Measurements from ENCODE around the gene PRKAG3.

PRKAG3 gene

DNA sequence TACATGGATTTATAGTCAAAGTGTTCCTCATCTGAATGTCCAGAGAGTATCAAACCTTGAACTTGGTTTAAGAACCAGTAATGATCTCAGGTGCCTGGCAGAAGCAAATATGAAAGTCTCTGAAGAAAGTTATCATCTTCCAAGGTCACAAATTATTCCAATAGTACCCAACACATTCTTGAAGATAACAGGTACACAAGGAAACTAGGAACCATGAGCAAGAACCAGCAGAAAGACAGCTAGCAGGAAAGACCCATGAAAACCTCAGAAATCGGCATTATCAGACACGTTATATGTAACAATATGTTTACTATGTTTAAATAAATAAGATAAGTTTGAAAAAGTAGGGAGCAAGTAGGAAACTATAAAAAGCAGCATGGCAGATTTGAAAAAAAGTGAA, 5.9 kb upstream of the PRKAG3 start:
- H3K27me3 Mint-ChIP-seq = peaks cover 38% of the 10 kb centered on the region
- no peaks in the 10 kb centered on the region for H3K4me1 Mint-ChIP-seq (ENCODE audit: low read depth)
- H3K36me3 Mint-ChIP-seq = peaks cover 2% of the 10 kb centered on the region
- peaks cover 13% of the 10 kb centered on the region for H3K9me3 Mint-ChIP-seq (ENCODE audit: low read depth)
- no peak overlapping the region for H3K27ac Mint-ChIP-seq
- H3K4me3 Mint-ChIP-seq = no peak overlapping the region

DNA sequence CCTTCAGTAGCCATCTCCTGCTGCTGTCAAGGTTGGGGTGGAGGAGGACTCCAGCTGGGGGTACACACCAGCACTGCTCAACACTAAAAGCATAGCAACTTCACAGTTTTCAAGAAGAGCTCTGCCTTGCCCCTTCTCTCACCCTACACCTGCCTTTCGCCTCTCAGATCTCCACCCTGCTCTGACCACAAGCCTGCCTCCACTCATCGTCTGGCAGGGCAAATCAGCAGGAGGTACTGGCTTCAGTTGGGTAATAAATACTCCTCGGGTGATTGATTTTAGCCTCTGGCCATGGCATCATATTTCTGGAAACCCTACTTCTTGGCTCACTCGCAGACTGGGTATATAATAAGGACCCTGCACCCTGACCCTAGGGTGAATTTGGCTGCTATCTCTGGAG, 3.1 kb upstream of the PRKAG3 start:
- H3K27me3 Mint-ChIP-seq = peaks cover 41% of the 10 kb centered on the region
- no peaks in the 10 kb centered on the region for H3K4me1 Mint-ChIP-seq (ENCODE audit: low read depth)
- H3K36me3 Mint-ChIP-seq = peaks cover 2% of the 10 kb centered on the region
- H3K9me3 Mint-ChIP-seq (ENCODE audit: low read depth) = peaks cover 13% of the 10 kb centered on the region
- H3K4me3 Mint-ChIP-seq = no peak overlapping the region
- H3K27ac Mint-ChIP-seq = no peak overlapping the region

DNA sequence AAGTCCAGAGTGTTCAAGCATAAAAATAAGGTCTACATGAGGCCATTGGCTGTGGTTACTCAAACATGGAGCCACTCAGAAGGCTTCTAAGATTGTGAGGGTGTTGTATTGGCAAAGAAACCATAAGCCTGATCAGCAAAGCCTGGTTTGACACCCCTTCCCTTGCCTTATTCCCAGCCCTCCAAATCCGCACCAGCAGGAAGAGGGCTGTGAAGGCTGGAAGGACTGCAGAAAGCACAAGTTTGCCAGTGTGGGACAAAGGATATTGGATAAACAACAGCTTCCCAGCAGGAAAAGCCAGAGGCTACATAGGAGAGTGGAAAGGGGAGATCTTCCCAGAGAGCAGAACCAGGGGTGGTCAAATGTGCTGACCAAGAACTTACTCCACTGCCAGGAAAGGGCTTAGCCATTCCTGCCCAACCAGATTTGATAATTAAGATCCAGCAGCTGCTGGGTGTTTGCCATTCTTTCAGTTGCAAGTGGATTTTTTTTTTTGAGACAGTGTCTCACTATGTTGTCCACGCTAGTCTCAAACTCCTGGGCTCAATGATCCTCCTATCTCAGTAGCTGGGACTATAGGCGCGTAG, 1.5 kb upstream of the PRKAG3 start:
- Mint-ChIP-seq H3K27me3 (peaks cover 33% of the 10 kb centered on the region), H3K4me1 (ENCODE audit: low read depth) (no peaks in the 10 kb centered on the region), H3K4me3 (no peak overlapping the region), H3K36me3 (no peaks in the 10 kb centered on the region), H3K27ac (no peak overlapping the region), H3K9me3 (ENCODE audit: low read depth) (peaks cover 13% of the 10 kb centered on the region)

DNA sequence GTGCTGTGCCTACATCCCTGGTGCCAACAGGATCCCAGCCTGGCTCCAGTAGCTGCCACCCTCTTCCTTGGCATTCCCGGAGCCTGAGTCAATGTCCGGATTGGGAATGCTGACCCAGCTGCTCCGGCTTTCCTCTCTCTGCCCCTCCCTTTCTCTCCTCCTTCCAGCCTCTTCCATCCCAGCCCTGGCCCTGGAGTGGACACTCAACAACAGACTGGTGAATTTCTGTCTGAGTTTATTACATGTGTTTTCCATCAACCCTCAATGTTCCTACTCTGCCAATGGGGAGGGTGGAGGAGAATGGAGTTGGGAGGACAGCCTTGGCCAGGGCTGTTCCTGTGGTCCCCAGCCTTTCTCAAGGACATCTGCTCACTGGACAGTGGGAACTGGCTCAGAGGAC, 917 bp upstream of the PRKAG3 start:
- Mint-ChIP-seq H3K4me3 (no peak overlapping the region), H3K27ac (no peak overlapping the region), H3K27me3 (peaks cover 30% of the 10 kb centered on the region), H3K9me3 (ENCODE audit: low read depth) (peaks cover 7% of the 10 kb centered on the region), H3K4me1 (ENCODE audit: low read depth) (no peaks in the 10 kb centered on the region), H3K36me3 (no peaks in the 10 kb centered on the region)

DNA sequence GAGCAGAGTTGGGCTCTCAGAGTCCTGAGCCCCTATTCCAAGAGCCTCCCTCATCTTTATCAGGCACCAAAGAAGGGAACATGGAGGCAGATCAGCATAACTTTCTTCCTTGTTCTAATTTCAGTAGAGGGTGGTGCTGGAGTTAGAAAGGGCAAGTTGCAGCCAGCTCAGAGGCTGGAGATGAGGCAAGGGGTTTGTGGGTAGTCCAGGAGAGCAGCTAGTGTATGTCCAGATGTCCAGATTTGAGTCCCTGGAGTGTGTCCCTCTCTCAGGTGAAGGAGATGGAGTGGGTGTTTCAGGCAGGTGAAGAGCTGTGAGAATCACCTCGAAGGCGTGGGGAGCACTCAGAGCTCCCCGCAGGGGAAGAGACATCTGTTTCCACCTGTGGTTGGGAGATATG, 478 bp upstream of the PRKAG3 start:
- Mint-ChIP-seq H3K9me3 (ENCODE audit: low read depth) (peaks cover 3% of the 10 kb centered on the region), H3K36me3 (no peaks in the 10 kb centered on the region), H3K27ac (no peak overlapping the region), H3K4me3 (no peak overlapping the region), H3K27me3 (peaks cover 26% of the 10 kb centered on the region), H3K4me1 (ENCODE audit: low read depth) (no peaks in the 10 kb centered on the region)

DNA sequence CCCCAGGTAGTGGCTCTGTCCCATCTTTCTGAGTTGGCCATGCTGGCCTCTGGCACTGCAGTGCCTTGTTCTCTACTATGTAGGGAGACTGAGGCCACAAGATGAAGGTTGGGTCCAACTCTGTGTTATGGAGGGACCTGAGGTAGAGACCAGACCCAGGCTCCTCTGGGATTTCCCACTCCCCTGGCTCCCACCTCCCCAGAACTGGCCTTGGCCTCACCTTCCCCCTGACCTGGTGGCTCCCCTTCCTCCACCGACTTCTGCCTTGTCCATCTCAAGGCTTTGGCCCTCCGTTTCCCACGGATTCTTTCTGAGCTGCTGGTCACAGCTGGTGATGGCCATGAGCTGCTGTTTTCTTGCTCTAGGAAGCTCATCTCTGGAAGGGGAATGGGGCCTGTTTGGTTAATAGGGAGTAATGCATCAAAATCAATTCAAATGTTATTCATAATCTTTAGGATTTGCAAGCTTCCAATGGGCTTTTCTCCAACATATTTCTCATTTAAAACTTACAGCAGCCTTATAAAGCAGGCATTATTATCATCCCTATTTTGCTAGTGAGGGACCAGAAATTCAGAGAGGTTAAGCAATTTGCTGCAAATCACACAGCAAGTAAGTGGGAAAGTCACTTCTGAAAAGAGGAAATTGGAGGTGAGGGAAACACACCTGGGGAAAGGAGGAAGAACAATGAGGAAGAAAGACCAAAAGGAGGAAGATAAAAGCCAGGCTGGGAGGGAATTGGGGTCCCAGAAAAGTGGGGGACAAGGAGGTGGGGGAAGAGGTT, 887 bp downstream of the PRKAG3 start:
- Mint-ChIP-seq H3K4me1 (ENCODE audit: low read depth) (no peaks in the 10 kb centered on the region), H3K4me3 (no peak overlapping the region), H3K9me3 (ENCODE audit: low read depth) (no peaks in the 10 kb centered on the region), H3K36me3 (no peaks in the 10 kb centered on the region), H3K27ac (no peak overlapping the region), H3K27me3 (peaks cover 22% of the 10 kb centered on the region)

DNA sequence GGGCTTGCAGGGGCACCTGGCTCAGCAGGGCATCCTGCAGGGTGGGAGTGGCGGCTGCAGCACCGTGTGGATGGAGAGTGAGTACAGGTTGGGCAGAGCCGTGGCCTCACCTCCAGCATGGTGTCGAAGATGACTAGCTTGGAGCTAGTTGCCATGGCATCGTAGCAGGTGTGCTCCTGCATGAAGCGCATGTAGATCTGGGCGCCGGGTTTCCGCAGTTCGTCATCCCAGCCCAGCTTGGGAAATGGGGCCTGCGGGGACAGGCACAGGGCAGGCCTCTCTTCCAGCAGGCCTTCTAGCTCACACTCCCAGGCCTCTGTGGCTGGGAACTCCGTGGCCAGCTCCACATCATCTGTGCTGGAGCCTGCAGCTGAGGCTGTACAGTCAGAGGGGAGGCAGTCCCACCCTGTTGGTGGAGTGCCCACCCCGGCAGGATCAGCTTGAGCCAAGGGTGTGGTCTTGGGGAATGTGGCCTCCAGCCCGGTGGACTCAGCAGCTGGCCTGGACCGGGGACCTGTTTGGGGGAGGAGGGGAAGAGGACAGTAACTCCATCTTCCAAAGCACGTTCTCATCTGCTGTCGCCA, 1.6 kb downstream of the PRKAG3 start:
- H3K36me3 Mint-ChIP-seq = no peaks in the 10 kb centered on the region
- no peaks in the 10 kb centered on the region for H3K4me1 Mint-ChIP-seq (ENCODE audit: low read depth)
- peaks cover 21% of the 10 kb centered on the region for H3K27me3 Mint-ChIP-seq
- no peak overlapping the region for H3K4me3 Mint-ChIP-seq
- H3K9me3 Mint-ChIP-seq (ENCODE audit: low read depth) = no peaks in the 10 kb centered on the region
- no peak overlapping the region for H3K27ac Mint-ChIP-seq

DNA sequence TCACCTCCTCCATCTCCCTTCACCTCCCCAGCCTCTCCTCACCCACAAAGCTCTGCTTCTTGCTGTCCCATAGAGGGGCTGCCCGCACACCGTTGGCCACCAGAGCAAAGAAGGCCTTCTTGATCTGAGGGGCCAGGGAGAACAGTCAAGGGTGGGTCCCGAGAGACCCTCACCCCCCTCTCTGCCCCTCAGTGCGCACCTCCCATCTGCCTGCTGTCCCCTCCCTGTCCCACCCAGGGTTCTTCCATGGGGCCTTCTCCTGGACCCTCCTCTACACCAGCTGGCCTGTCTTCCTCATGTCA, 3.2 kb downstream of the PRKAG3 start:
- Mint-ChIP-seq H3K9me3 (ENCODE audit: low read depth) (no peaks in the 10 kb centered on the region), H3K4me1 (ENCODE audit: low read depth) (no peaks in the 10 kb centered on the region), H3K27ac (no peak overlapping the region), H3K36me3 (no peaks in the 10 kb centered on the region), H3K27me3 (peaks cover 14% of the 10 kb centered on the region), H3K4me3 (no peak overlapping the region)

DNA sequence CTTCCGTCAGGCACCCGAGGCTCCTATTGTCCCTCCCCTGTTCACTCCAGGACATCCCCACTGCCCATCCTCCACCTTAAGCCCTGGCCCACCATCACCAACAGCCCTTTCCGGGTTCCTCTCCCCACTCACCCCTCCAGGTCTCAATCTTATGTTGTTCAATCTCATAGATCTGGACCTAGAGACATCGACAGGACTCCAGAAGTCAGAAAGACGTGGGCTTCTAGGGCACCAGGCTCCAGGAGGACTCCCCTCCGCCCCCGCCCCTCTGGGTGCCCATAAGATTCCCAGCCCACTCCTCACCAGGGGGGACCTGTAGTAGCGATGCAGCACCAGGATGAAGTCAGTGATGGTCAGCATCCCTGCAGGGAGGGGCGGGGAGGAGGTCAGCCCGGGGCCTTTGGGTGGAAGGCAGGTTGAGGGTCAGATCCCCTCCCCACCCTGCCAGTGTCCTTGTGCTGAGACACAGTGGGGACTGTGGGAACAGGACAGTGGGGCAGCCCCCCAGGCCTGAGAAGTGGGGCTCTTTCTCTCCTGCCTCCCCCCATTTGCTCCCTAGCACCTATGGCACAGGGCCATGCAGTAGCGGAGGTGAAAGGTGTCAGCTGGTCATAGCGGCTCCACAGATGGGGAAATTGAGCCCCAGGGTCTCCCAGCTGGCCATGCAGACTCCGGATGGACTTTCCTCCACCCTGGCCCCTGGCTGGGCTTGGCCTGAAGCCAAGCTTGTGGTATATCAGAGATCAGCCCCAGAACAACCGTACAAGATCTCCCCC, 3.7 kb downstream of the PRKAG3 start:
- H3K4me3 Mint-ChIP-seq = no peak overlapping the region
- H3K27me3 Mint-ChIP-seq = peaks cover 14% of the 10 kb centered on the region

DNA sequence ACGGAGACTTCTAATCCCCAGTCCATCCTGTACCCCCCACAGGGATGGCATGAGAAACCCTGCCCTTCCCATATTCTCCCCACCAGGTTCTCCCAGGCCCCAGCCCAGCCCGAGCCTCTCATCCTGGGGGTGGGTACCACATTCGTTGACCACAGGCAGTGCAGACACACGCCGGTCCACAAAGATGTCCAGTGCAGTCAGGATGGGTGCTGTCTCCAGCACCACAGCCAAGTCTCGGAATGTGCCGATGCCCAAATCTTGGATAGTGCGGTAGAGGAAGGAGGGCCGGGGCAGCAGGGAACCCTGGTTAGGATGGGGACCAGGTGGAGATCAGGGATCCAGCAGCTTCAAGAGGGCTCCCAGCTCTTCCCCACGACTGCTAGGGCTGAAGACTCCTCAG, 4.8 kb downstream of the PRKAG3 start:
- H3K4me3 Mint-ChIP-seq = no peak overlapping the region
- H3K4me1 Mint-ChIP-seq (ENCODE audit: low read depth) = no peaks in the 10 kb centered on the region
- peaks cover 7% of the 10 kb centered on the region for H3K27me3 Mint-ChIP-seq
- H3K9me3 Mint-ChIP-seq (ENCODE audit: low read depth) = no peaks in the 10 kb centered on the region
- no peaks in the 10 kb centered on the region for H3K36me3 Mint-ChIP-seq
- H3K27ac Mint-ChIP-seq = no peak overlapping the region

More for the DNA sequence above, 3.7 kb downstream of the PRKAG3 start:
- Mint-ChIP-seq H3K36me3 (no peaks in the 10 kb centered on the region), H3K27ac (no peak overlapping the region), H3K4me1 (ENCODE audit: low read depth) (no peaks in the 10 kb centered on the region), H3K9me3 (ENCODE audit: low read depth) (no peaks in the 10 kb centered on the region)

DNA sequence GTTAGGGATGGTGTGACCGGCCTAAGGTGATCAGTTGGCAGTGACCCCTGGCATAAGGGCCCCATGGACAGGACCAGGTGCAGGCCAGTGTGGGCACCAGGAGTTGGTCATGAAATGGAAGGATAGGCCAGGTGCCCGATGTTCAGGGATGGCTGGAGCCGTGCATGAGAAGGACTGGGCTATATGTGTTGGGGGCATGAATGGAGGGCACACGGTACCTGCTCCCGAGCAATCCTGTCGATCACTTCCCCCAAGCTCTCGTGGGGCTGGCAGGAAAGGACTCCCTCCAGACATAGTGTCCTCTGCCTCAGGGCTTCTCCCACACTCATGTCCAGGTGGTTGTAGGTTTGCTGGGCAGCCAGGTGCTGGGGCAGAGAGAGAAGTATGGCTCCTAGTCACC, 7.6 kb downstream of the PRKAG3 start:
- Mint-ChIP-seq H3K36me3 (no peaks in the 10 kb centered on the region), H3K27me3 (peaks cover 5% of the 10 kb centered on the region), H3K4me3 (no peak overlapping the region), H3K27ac (no peak overlapping the region), H3K4me1 (ENCODE audit: low read depth) (no peaks in the 10 kb centered on the region), H3K9me3 (ENCODE audit: low read depth) (no peaks in the 10 kb centered on the region)

DNA sequence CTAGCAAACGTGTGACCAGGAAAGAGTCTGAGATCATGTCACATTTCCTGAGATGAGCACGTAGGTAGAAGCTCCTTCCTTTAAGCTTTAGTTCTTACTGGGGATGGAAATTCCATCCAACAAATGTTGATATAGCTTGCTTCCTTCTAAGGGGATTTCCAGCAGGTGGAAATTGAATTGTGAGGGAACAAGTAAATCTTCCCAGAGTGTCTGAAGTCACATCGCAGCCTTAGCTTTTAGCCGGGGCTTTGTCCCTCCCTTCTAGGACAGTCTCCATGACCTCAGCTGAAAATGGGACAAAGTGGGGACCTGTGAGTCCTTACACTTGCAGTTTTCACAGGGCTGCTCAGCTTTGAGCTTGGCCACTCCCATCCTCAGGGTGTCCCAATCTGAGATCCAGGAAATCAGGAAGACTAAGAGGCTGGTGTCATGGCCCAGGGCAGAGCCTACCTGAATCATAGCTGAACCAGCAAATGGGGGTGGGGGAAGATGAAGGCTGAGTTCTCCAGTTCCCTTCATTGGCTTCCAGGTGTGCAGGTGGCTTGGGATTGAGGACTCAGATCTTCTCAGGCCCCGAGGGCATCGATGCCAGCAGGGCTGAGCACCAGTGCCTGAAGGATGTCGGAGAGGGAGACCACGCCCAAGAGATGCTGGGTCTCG, 8.3 kb downstream of the PRKAG3 start:
- no peaks in the 10 kb centered on the region for H3K36me3 Mint-ChIP-seq
- no peak overlapping the region for H3K27ac Mint-ChIP-seq
- H3K9me3 Mint-ChIP-seq (ENCODE audit: low read depth) = no peaks in the 10 kb centered on the region
- H3K27me3 Mint-ChIP-seq = peaks cover 5% of the 10 kb centered on the region
- H3K4me1 Mint-ChIP-seq (ENCODE audit: low read depth) = no peaks in the 10 kb centered on the region
- H3K4me3 Mint-ChIP-seq = no peak overlapping the region

DNA sequence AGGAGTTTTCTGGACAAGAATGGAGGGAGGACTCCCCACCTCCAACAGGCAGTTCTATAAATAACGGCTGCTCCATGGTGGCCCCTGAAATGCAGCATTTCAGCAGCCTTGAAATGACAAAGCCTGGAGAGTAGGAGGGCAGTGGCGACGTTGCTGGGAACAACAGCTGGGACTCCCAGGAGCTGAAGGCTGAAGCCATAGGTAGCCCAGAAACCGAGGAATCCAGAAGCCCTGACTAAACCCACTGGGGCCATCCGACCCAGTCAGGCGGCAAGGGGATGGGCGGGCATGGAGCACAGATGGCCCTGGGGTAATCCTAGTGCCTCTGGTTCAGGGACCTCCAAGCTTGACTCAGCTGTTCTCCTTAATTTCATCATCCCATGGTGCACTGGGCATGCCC, 9.0 kb downstream of the PRKAG3 start:
- no peak overlapping the region for H3K4me3 Mint-ChIP-seq
- H3K36me3 Mint-ChIP-seq = no peaks in the 10 kb centered on the region
- H3K27ac Mint-ChIP-seq = no peak overlapping the region
- no peaks in the 10 kb centered on the region for H3K4me1 Mint-ChIP-seq (ENCODE audit: low read depth)
- H3K9me3 Mint-ChIP-seq (ENCODE audit: low read depth) = no peaks in the 10 kb centered on the region
- H3K27me3 Mint-ChIP-seq = peaks cover 5% of the 10 kb centered on the region

DNA sequence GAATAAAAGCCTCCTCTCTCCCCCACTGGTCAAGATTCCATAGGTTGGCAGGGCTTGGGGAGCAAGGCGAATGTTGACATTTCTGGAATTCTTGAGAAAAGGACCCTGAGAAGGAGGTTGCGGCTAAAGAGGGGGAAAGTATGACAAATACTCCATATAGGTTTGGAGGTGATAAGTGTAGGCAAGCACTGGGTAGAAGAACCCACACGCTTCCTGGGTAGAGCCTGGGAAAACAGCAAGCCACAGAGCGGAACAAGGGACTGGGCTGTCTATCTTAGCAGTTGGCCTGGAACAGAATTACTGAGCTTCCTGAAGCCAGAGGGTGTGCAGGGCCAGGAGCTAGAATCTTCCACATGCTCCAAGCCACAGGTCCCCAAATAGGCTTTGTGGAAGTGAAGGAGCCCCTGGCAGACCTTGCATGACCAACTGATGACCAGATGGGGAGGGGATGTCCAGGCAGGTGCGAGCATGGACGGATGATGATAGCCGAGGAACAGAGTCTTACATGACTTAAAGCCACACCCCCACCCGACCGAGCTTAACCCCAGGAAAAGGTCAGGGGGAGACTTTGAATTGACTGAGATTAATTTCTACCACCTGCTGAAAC, 9.9 kb downstream of the PRKAG3 start:
- Mint-ChIP-seq H3K4me3 (no peak overlapping the region), H3K4me1 (ENCODE audit: low read depth) (no peaks in the 10 kb centered on the region), H3K27me3 (peaks cover 5% of the 10 kb centered on the region), H3K27ac (no peak overlapping the region), H3K9me3 (ENCODE audit: low read depth) (no peaks in the 10 kb centered on the region), H3K36me3 (no peaks in the 10 kb centered on the region)
